Spleen (tissue), 7 donors: ENCODE measurements around the gene CTH.

Source experiments
- POLR2A ChIP-seq, 3 donors: fragments of 450-650 bp; IDR thresholded peaks; one replicate each; pipeline ENCODE4 v1.5.1; 2017; ENCODE audit warnings: antibody characterized with exemption in 3 of 3, mild to moderate bottlenecking in 1 of 3
- TF ChIP-seq, protein P1 (sequence below), 11 experiments: fragments of 200-600 bp in 7 of 11; fragments of 450-650 bp in 4 of 11; sonication (generic) in 4 of 11; IDR thresholded peaks in 8 of 11; conservative IDR thresholded peaks in 3 of 11; 1 replicate in 7 of 11; 2 replicates in 4 of 11; pipeline versions ENCODE4 v1.4.0 to v1.8.0; 2016 to 2021; ENCODE audit warnings: antibody characterized with exemption in 11 of 11, inconsistent platforms in 4 of 11, mild to moderate bottlenecking in 1 of 11
- donor health status: DM: no; HTN: no; CAD: no; lungs with moderate emphysema.
- donor health status: DM: no; HTN: no; CAD: no.
- donor health status: DM: no; HTN: no; CAD: no.

DNA sequence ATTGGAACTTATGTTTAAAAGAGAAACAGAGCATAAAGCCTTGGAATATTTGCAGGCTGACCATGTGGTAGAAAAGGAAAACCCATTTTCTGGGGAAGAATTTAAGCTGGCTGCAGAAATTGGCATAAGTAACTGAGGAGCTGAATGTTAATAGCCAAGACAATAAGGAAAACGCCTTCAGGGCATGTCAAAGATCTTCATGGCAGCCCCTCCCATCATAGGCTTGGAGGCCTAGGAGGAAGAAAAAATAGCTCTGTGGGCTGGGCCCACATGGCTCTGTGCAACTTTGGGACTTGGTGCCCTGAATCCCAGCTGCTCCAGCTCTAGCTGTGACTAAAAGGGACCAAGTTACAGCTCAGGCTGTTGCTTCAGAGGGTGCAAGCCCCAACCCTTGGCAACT lies 51.5 kb downstream of the CTH start:
- TF ChIP-seq, protein P1, sequence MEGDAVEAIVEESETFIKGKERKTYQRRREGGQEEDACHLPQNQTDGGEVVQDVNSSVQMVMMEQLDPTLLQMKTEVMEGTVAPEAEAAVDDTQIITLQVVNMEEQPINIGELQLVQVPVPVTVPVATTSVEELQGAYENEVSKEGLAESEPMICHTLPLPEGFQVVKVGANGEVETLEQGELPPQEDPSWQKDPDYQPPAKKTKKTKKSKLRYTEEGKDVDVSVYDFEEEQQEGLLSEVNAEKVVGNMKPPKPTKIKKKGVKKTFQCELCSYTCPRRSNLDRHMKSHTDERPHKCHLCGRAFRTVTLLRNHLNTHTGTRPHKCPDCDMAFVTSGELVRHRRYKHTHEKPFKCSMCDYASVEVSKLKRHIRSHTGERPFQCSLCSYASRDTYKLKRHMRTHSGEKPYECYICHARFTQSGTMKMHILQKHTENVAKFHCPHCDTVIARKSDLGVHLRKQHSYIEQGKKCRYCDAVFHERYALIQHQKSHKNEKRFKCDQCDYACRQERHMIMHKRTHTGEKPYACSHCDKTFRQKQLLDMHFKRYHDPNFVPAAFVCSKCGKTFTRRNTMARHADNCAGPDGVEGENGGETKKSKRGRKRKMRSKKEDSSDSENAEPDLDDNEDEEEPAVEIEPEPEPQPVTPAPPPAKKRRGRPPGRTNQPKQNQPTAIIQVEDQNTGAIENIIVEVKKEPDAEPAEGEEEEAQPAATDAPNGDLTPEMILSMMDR (IDR thresholded peaks at IDR 0.05 in 8 of 11, conservative IDR thresholded peaks at IDR 0.05 in 3 of 11), result no peak
- TF ChIP-seq POLR2A (IDR thresholded peaks at IDR 0.05), result no peak
